ENCODE measurements around the gene ZMYM3. TPM values are rescaled to one million over a fixed set of nuclear protein-coding genes. Genes with fewer than 3 reads are reported as not detected.

Gene ZMYM3
- total RNA-seq, 2 donors from 2014 or later, result 18.3 TPM

- Mint-ChIP-seq H3K4me3 (no peak overlapping the region), H3K27me3 (no peaks in the 10 kb centered on the region), H3K9me3 (no peaks in the 10 kb centered on the region), H3K36me3 (ENCODE audit: low read depth) (peaks cover 21% of the 10 kb centered on the region), H3K27ac (no peak overlapping the region), H3K4me1 (no peaks in the 10 kb centered on the region)
- no peak for ATAC-seq (replicated peaks)
Observed at GRCh38 chrX:71236836-71237235, 17.1 kb downstream of the ZMYM3 start.

- no peak overlapping the region for H3K27ac Mint-ChIP-seq
- no peak overlapping the region for H3K4me3 Mint-ChIP-seq
- H3K9me3 Mint-ChIP-seq, result no peaks in the 10 kb centered on the region
- H3K27me3 Mint-ChIP-seq, result no peaks in the 10 kb centered on the region
- H3K4me1 Mint-ChIP-seq, result no peaks in the 10 kb centered on the region
- no peak for ATAC-seq (replicated peaks)
- peaks cover 8% of the 10 kb centered on the region for H3K36me3 Mint-ChIP-seq (ENCODE audit: low read depth)
Observed at GRCh38 chrX:71235482-71235881, 18.5 kb downstream of the ZMYM3 start.

GRCh38 chrX:71228063-71228642 is 25.8 kb downstream of the ZMYM3 start:
- Mint-ChIP-seq H3K27ac (no peak overlapping the region), H3K4me1 (no peaks in the 10 kb centered on the region), H3K9me3 (no peaks in the 10 kb centered on the region), H3K36me3 (ENCODE audit: low read depth) (no peaks in the 10 kb centered on the region), H3K4me3 (no peak overlapping the region), H3K27me3 (no peaks in the 10 kb centered on the region)
- ATAC-seq (replicated peaks), result no peak

- Mint-ChIP-seq H3K36me3 (ENCODE audit: low read depth) (no peaks in the 10 kb centered on the region), H3K27me3 (no peaks in the 10 kb centered on the region), H3K9me3 (no peaks in the 10 kb centered on the region), H3K4me1 (no peaks in the 10 kb centered on the region), H3K4me3 (no peak overlapping the region), H3K27ac (no peak overlapping the region)
- ATAC-seq (replicated peaks), result no peak
Observed at GRCh38 chrX:71227370-71228062, 26.4 kb downstream of the ZMYM3 start.

GRCh38 chrX:71225676-71226075 is 28.3 kb downstream of the ZMYM3 start:
- Mint-ChIP-seq H3K4me1 (no peaks in the 10 kb centered on the region), H3K9me3 (no peaks in the 10 kb centered on the region), H3K4me3 (no peak overlapping the region), H3K36me3 (ENCODE audit: low read depth) (no peaks in the 10 kb centered on the region), H3K27me3 (no peaks in the 10 kb centered on the region), H3K27ac (no peak overlapping the region)
- no peak for ATAC-seq (replicated peaks)

- no peaks in the 10 kb centered on the region for H3K36me3 Mint-ChIP-seq (ENCODE audit: low read depth)
- no peak for ATAC-seq (replicated peaks)
Observed at GRCh38 chrX:71225009-71225408, 28.9 kb downstream of the ZMYM3 start.

GRCh38 chrX:71224098-71224708 is 29.7 kb downstream of the ZMYM3 start:
- Mint-ChIP-seq H3K4me3 (no peak overlapping the region), H3K36me3 (ENCODE audit: low read depth) (no peaks in the 10 kb centered on the region), H3K4me1 (no peaks in the 10 kb centered on the region), H3K27me3 (no peaks in the 10 kb centered on the region), H3K27ac (no peak overlapping the region), H3K9me3 (no peaks in the 10 kb centered on the region)
- no peak for ATAC-seq (replicated peaks)

More at GRCh38 chrX:71225009-71225408, 28.9 kb downstream of the ZMYM3 start:
- Mint-ChIP-seq H3K4me1 (no peaks in the 10 kb centered on the region), H3K9me3 (no peaks in the 10 kb centered on the region), H3K4me3 (no peak overlapping the region), H3K27ac (no peak overlapping the region), H3K27me3 (no peaks in the 10 kb centered on the region)

- Mint-ChIP-seq H3K27ac (no peak within 1 kb of the TSS), H3K9me3 (no peaks in the 10 kb centered on the region), H3K36me3 (ENCODE audit: low read depth) (no peaks in the 10 kb centered on the region), H3K27me3 (no peaks in the 10 kb centered on the region), H3K4me1 (no peaks in the 10 kb centered on the region), H3K4me3 (no peak within 1 kb of the TSS)
- ATAC-seq (replicated peaks), result no peak
Observed at GRCh38 chrX:71222929-71223328, 31.0 kb downstream of the ZMYM3 start, which contains the start of gene GJB1. TSS of gene GJB1 (plus strand) at chrX:71223224. CDS start at chrX:71223708, 484 bp downstream.

GRCh38 chrX:71221145-71221544 is 32.8 kb downstream of the ZMYM3 start:
- H3K9me3 Mint-ChIP-seq, result no peaks in the 10 kb centered on the region
- no peaks in the 10 kb centered on the region for H3K36me3 Mint-ChIP-seq (ENCODE audit: low read depth)
- no peak overlapping the region for H3K4me3 Mint-ChIP-seq
- H3K27me3 Mint-ChIP-seq, result no peaks in the 10 kb centered on the region
- ATAC-seq (replicated peaks), result no peak
- no peak overlapping the region for H3K27ac Mint-ChIP-seq
- no peaks in the 10 kb centered on the region for H3K4me1 Mint-ChIP-seq

- H3K36me3 Mint-ChIP-seq (ENCODE audit: low read depth), result no peaks in the 10 kb centered on the region
- no peaks in the 10 kb centered on the region for H3K4me1 Mint-ChIP-seq
- peaks cover 4% of the 10 kb centered on the region for H3K27me3 Mint-ChIP-seq
- no peak overlapping the region for H3K4me3 Mint-ChIP-seq
- H3K9me3 Mint-ChIP-seq, result no peaks in the 10 kb centered on the region
- ATAC-seq (replicated peaks), result no peak
- H3K27ac Mint-ChIP-seq, result no peak overlapping the region
Observed at GRCh38 chrX:71217298-71217697, 36.6 kb downstream of the ZMYM3 start.

GRCh38 chrX:71216485-71216884 is 37.5 kb downstream of the ZMYM3 start:
- ATAC-seq (replicated peaks), result no peak
- no peaks in the 10 kb centered on the region for H3K36me3 Mint-ChIP-seq (ENCODE audit: low read depth)
- H3K4me1 Mint-ChIP-seq, result no peaks in the 10 kb centered on the region
- peaks cover 4% of the 10 kb centered on the region for H3K27me3 Mint-ChIP-seq
- no peaks in the 10 kb centered on the region for H3K9me3 Mint-ChIP-seq
- H3K4me3 Mint-ChIP-seq, result no peak overlapping the region
- H3K27ac Mint-ChIP-seq, result no peak overlapping the region

GRCh38 chrX:71215338-71215912 is 38.5 kb downstream of the ZMYM3 start:
- no peak overlapping the region for H3K4me3 Mint-ChIP-seq
- no peaks in the 10 kb centered on the region for H3K9me3 Mint-ChIP-seq
- no peaks in the 10 kb centered on the region for H3K36me3 Mint-ChIP-seq (ENCODE audit: low read depth)
- peaks cover 4% of the 10 kb centered on the region for H3K27me3 Mint-ChIP-seq
- H3K27ac Mint-ChIP-seq, result no peak overlapping the region
- ATAC-seq (replicated peaks), result no peak
- H3K4me1 Mint-ChIP-seq, result no peaks in the 10 kb centered on the region

GRCh38 chrX:71214604-71215337 is 39.2 kb downstream of the ZMYM3 start:
- H3K4me1 Mint-ChIP-seq, result no peaks in the 10 kb centered on the region
- no peak overlapping the region for H3K4me3 Mint-ChIP-seq
- peaks cover 4% of the 10 kb centered on the region for H3K27me3 Mint-ChIP-seq
- no peaks in the 10 kb centered on the region for H3K9me3 Mint-ChIP-seq
- no peaks in the 10 kb centered on the region for H3K36me3 Mint-ChIP-seq (ENCODE audit: low read depth)
- no peak for ATAC-seq (replicated peaks)
- no peak overlapping the region for H3K27ac Mint-ChIP-seq

- no peak for ATAC-seq (replicated peaks)
- Mint-ChIP-seq H3K27me3 (peaks cover 4% of the 10 kb centered on the region), H3K4me3 (no peak overlapping the region), H3K4me1 (no peaks in the 10 kb centered on the region), H3K27ac (no peak overlapping the region), H3K9me3 (no peaks in the 10 kb centered on the region), H3K36me3 (ENCODE audit: low read depth) (no peaks in the 10 kb centered on the region)
Observed at GRCh38 chrX:71214152-71214551, 39.8 kb downstream of the ZMYM3 start.
